Activated CD8-positive, alpha-beta T cell treated with anti-CD3 and anti-CD28 coated beads for 36 hours (primary cell): ENCODE measurements around the gene TXNDC9. TPM values are rescaled to one million over a fixed set of nuclear protein-coding genes. Genes with fewer than 3 reads are reported as not detected.
"Not testable (repeated sequence)": the region's sequence is repeated elsewhere in the genome, so short reads cannot be mapped to it uniquely, and the experiment has no call there.

Experiments used
- ATAC-seq: fragments of 200-7000 bp; cut with Tn5 transposase; one replicate; pipeline ENCODE4 v1.10.0; 2021; ENCODE audit warnings: mild to moderate bottlenecking, moderate library complexity
- CTCF ChIA-PET: fragments of 350-600 bp; sonication (Branson Sonifier 250); formaldehyde crosslinking; loops from one replicate; lab custom pipeline; 2021; ENCODE audit warnings: antibody characterized with exemption; lab: Charles Lee
- POLR2A ChIA-PET: fragments of 350-600 bp; sonication (Branson Sonifier 250); formaldehyde crosslinking; loops from one replicate; lab custom pipeline; 2021; ENCODE audit warnings: antibody characterized with exemption; lab: Charles Lee
- DNase-seq: peaks from one replicate; pipeline ENCODE4 v3.0.0-alpha.2; 2020
- H3K27ac Mint-ChIP-seq: one replicate; pipeline ENCODE4 v1.8.0; 2021; ENCODE audit warnings: mild to moderate bottlenecking, mixed read lengths
- H3K27me3 Mint-ChIP-seq: one replicate; pipeline ENCODE4 v1.8.0; 2021; ENCODE audit warnings: mixed read lengths
- H3K36me3 Mint-ChIP-seq: one replicate; pipeline ENCODE4 v1.8.0; 2021; ENCODE audit warnings: low read depth, mixed read lengths
- H3K4me1 Mint-ChIP-seq: one replicate; pipeline ENCODE4 v1.8.0; 2021; ENCODE audit warnings: low read depth, mixed read lengths
- H3K4me3 Mint-ChIP-seq: one replicate; pipeline ENCODE4 v1.8.0; 2021; ENCODE audit warnings: mild to moderate bottlenecking, moderate library complexity, mixed read lengths
- H3K9me3 Mint-ChIP-seq: one replicate; pipeline ENCODE4 v1.8.0; 2021; ENCODE audit warnings: mixed read lengths
- CTCF ChIP-seq: fragments of 200-600 bp; IDR thresholded peaks from one replicate; pipeline ENCODE4 v1.8.0; 2022; ENCODE audit warnings: antibody characterized with exemption, mild to moderate bottlenecking
- intact Hi-C: fragments of 100-400 bp; cut with micrococcal nuclease; formaldehyde crosslinking; loops from one replicate; pipeline ENCODE4 v1.10.0; 2022
- total RNA-seq, 2 experiments: library from RNA; stranded (reverse); gene quantifications; one replicate each; pipeline ENCODE4 v1.2.3, GENCODE V29; 2021

TXNDC9 gene
- total RNA-seq, 2 experiments from 2014 or later = 23.0 to 27.0 TPM

DNA sequence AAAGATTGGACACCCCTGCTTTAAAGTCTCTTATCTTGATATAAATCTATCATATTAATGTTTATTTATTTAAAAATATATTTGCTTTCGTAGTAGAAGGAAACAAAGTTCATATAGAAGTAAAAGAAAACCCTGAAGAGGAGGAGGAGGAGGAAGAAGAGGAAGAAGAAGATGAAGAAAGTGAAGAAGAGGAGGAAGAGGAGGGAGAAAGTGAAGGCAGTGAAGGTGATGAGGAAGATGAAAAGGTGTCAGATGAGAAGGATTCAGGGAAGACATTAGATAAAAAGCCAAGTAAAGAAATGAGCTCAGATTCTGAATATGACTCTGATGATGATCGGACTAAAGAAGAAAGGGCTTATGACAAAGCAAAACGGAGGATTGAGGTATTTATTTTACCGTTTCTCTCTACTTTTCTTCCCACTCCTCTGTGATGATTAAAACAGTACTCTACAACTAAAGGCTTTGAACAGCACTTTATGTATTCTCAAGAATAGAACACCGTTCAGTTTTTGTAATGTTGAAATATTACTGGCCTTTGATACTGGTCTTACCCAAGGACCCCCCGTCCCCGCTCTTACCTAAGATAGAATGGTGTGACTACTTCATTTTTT lies 40.2 kb upstream of the TXNDC9 start:
- intact Hi-C loops = no loop called here
- no peak overlapping the region for H3K4me3 Mint-ChIP-seq
- no peaks in the 10 kb centered on the region for H3K27me3 Mint-ChIP-seq
- peaks cover 34% of the 10 kb centered on the region for H3K4me1 Mint-ChIP-seq
- ChIA-PET POLR2A (no interaction called here), CTCF (no interaction called here)
- H3K27ac Mint-ChIP-seq = no peak overlapping the region
- no peak for ATAC-seq
- H3K36me3 Mint-ChIP-seq = peaks cover 70% of the 10 kb centered on the region
- no peak for DNase-seq
- TF ChIP-seq CTCF = no peak
- H3K9me3 Mint-ChIP-seq = peaks cover 5% of the 10 kb centered on the region

DNA sequence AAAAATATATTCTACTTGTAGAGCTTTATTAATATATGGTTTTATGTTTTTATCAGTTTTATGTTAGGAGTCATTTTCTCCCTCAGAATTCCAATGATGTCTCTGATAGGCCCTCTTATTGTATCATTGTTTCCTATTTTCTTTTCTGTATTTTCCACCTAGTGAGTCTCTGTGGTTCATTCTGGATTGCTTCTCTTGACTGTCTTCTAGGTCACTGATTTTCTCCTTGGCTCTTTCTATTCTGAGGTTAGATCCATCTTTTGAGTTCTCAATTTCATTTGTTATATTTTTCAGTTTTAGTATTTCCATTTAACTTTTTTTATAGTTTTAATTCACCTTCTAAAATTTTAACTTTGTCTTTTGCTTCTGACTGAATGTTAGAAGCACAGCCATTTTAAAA lies 38.6 kb upstream of the TXNDC9 start:
- DNase-seq (no peak), ATAC-seq (no peak)
- intact Hi-C loops = no loop called here
- peaks cover 65% of the 10 kb centered on the region for H3K36me3 Mint-ChIP-seq
- no peaks in the 10 kb centered on the region for H3K27me3 Mint-ChIP-seq
- H3K4me3 Mint-ChIP-seq = no peak overlapping the region
- TF ChIP-seq CTCF = no peak
- peaks cover 24% of the 10 kb centered on the region for H3K4me1 Mint-ChIP-seq
- ChIA-PET CTCF (interaction anchor here (1.0 to 1.3 kb wide), 3 partner anchors 9 to 18 kb away, joined by 3 read pairs; no protein-coding TSS in a partner anchor), POLR2A (no interaction called here)
- peaks cover 5% of the 10 kb centered on the region for H3K9me3 Mint-ChIP-seq
- H3K27ac Mint-ChIP-seq = no peak overlapping the region

- ATAC-seq (no peak), DNase-seq (no peak)
- Mint-ChIP-seq H3K27me3 (no peaks in the 10 kb centered on the region), H3K4me3 (no peak overlapping the region), H3K36me3 (peaks cover 63% of the 10 kb centered on the region), H3K27ac (no peak overlapping the region), H3K4me1 (peaks cover 16% of the 10 kb centered on the region), H3K9me3 (peaks cover 5% of the 10 kb centered on the region)
- intact Hi-C loops = no loop called here
- ChIA-PET POLR2A (no interaction called here), CTCF (no interaction called here)
- TF ChIP-seq CTCF = no peak
Observed at GRCh38 chr2:99373144-99373543, 37.0 kb upstream of the TXNDC9 start.

DNA sequence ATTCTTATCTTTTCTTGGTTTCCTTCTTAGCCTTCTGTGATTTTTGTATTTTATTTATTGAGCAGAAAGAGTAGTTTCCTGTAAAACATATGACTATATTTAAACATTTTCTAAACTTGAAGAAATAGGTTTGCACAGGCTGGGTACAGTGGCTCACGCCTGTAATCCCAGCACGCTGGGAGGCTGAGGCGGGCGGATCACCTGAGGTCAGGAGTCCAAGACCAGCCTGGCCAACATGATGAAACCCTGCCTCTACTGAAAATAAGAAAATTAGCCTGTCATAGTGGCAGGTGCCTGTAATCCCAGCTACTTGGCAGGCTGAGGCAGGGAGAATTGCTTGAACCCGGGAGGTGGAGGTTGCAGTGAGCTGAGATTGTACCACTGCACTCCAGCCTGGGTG lies 32.7 kb upstream of the TXNDC9 start:
- H3K27ac Mint-ChIP-seq, CTCF ChIA-PET, POLR2A ChIA-PET, H3K4me3 Mint-ChIP-seq, ATAC-seq, H3K9me3 Mint-ChIP-seq, H3K27me3 Mint-ChIP-seq, H3K4me1 Mint-ChIP-seq, DNase-seq, intact Hi-C loops: not testable (repeated sequence)
- peaks cover 49% of the 10 kb centered on the region for H3K36me3 Mint-ChIP-seq

DNA sequence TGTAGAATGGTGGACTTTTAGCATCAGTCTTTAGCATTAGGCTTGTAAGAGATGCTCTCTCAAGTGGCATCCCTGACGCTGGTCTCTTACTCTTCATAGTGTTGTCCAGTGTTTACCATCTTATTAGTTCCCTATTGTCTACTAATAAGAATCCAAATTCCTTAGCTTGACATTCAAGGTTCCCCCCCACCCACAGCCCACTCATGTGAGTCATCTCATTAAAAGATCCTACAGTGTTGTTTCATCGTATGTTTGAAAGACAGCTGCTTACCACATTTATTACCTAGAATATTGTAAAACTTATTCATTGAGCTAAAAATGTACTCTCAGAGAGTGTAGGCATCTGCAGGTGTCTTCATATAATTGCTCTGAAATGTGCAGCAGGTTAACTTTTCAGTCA lies 29.5 kb upstream of the TXNDC9 start:
- CTCF ChIA-PET = interaction anchor here (2.3 kb wide), 1 partner anchor 8 kb away, joined by 6 read pairs; no protein-coding TSS in a partner anchor
- no peak overlapping the region for H3K27ac Mint-ChIP-seq
- POLR2A ChIA-PET = interaction anchor here (0.6 to 1.5 kb wide), 3 partner anchors 11 to 30 kb away, joined by 3 to 6 read pairs (median 3); no protein-coding TSS in a partner anchor

More for the DNA sequence above, 29.5 kb upstream of the TXNDC9 start:
- H3K9me3 Mint-ChIP-seq = no peaks in the 10 kb centered on the region
- ATAC-seq = no peak
- H3K36me3 Mint-ChIP-seq = peaks cover 38% of the 10 kb centered on the region
- intact Hi-C loops = no loop called here
- no peak for DNase-seq
- no peaks in the 10 kb centered on the region for H3K27me3 Mint-ChIP-seq
- H3K4me3 Mint-ChIP-seq = no peak overlapping the region
- peaks cover 5% of the 10 kb centered on the region for H3K4me1 Mint-ChIP-seq
- no peak for TF ChIP-seq CTCF
